SU-DHL-6 (cell line): ENCODE results near the gene IGSF5.

ENCODE experiments used
- H2AFZ ChIP-seq: fragments of 200-600 bp; sonication (generic); 2 replicates; pipeline ENCODE4 v1.6.1; 2014; ENCODE audit warnings: low read depth, mild to moderate bottlenecking, moderate library complexity, mixed read lengths, antibody characterized with exemption, low read length; ENCODE audit not compliant: severe bottlenecking
- H3F3A ChIP-seq: fragments of 200-600 bp; shearing (Covaris generic); 2 replicates; pipeline ENCODE4 v1.6.0; 2016; ENCODE audit warnings: antibody characterized with exemption, mild to moderate bottlenecking; ENCODE audit not compliant: insufficient read depth
- H3K27ac ChIP-seq: fragments of 200-600 bp; sonication (generic); 2 replicates; pipeline ENCODE4 v1.5.1; 2016; ENCODE audit warnings: low read depth, mild to moderate bottlenecking, low read length, moderate library complexity, mixed read lengths
- H3K27me3 ChIP-seq: fragments of 200-600 bp; sonication (generic), shearing (Covaris generic); 2 replicates; pipeline ENCODE4 v1.6.0; 2014; ENCODE audit warnings: mild to moderate bottlenecking, low read length
- H3K36me3 ChIP-seq: fragments of 200-600 bp; sonication (generic); 2 replicates; pipeline ENCODE4 v1.6.1; 2014; ENCODE audit warnings: mild to moderate bottlenecking, low read length, mixed read lengths
- H3K4me2 ChIP-seq: fragments of 300-600, 200-600 bp; shearing (Covaris generic), sonication (generic); 2 replicates; pipeline ENCODE4 v1.6.0; 2014; ENCODE audit warnings: low read length, low read depth, mild to moderate bottlenecking; ENCODE audit not compliant: poor library complexity, severe bottlenecking
- H3K4me3 ChIP-seq: fragments of 200-600 bp; sonication (generic); 2 replicates; pipeline ENCODE4 v1.5.1; 2014; ENCODE audit warnings: antibody characterized with exemption, low read length, mild to moderate bottlenecking, mixed read lengths; ENCODE audit not compliant: insufficient read depth, poor library complexity, severe bottlenecking
- H3K79me2 ChIP-seq: fragments of 200-600 bp; sonication (generic); 2 replicates; pipeline ENCODE4 v1.6.1; 2014; ENCODE audit warnings: mild to moderate bottlenecking, low read length, moderate library complexity; ENCODE audit not compliant: insufficient read depth
- H3K9ac ChIP-seq: fragments of 200-600 bp; sonication (generic); 2 replicates; pipeline ENCODE4 v1.7.0; 2014; ENCODE audit warnings: mild to moderate bottlenecking, low read length
- H3K9me2 ChIP-seq: fragments of 200-600 bp; sonication (generic); replicated peaks from 2 replicates; pipeline ENCODE4 v1.6.1; 2014; ENCODE audit warnings: low read length; ENCODE audit not compliant: insufficient read depth
- H3K9me3 ChIP-seq: fragments of 200-600 bp; sonication (generic); 2 replicates; pipeline ENCODE4 v1.6.1; 2014; ENCODE audit warnings: low read length, mixed read lengths; ENCODE audit not compliant: insufficient read depth
- H4K20me1 ChIP-seq: fragments of 200-600 bp; sonication (generic); 2 replicates; pipeline ENCODE4 v1.6.1; 2014; ENCODE audit warnings: low read depth, mild to moderate bottlenecking, antibody characterized with exemption, low read length, moderate library complexity, mixed read lengths
- EZH2phosphoT487 ChIP-seq: fragments of 200-600 bp; sonication (generic), shearing (Covaris generic); conservative IDR thresholded peaks from 2 replicates; pipeline ENCODE4 v1.6.1; 2018; ENCODE audit warnings: mild to moderate bottlenecking, antibody characterized with exemption, low read length, moderate library complexity, mixed read lengths
- TF ChIP-seq, protein P1 (sequence below): fragments of 200-600 bp; sonication (generic); IDR thresholded peaks from one replicate; pipeline ENCODE4 v1.5.1; 2017; ENCODE audit warnings: antibody characterized with exemption, mild to moderate bottlenecking, low read length, moderate library complexity; ENCODE audit not compliant: insufficient read depth, poor library complexity, severe bottlenecking

Gene IGSF5

DNA sequence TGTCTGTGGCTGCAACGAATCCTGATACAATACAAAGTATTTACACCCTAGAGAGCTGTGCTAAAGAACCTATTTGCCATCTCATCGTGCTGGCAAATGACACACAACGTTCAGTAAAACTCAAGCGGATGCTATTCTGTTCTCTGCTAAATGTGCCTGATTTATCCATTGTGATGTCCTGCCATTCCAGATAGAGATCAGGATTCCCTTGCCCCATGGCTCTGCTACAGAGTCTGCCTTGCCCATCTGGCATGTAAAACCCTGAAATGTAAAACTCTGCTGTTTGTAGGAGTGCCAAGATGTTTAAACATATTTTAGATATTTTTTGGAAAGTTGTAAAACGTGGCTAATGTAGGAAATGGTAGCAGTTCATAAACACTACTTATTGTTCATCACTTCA, 20.0 kb upstream of the IGSF5 start:
- Histone ChIP-seq H3K9ac (no peak overlapping the region), H3K4me3 (no peak overlapping the region), H3K27me3 (no peaks in the 10 kb centered on the region), H3K36me3 (no peaks in the 10 kb centered on the region), H3K4me2 (no peak overlapping the region), H3K9me2 (no peaks in the 10 kb centered on the region), H2AFZ (no peak overlapping the region), H3K9me3 (no peaks in the 10 kb centered on the region), H3F3A (no peaks in the 10 kb centered on the region), H3K79me2 (no peaks in the 10 kb centered on the region), H4K20me1 (no peaks in the 10 kb centered on the region), H3K27ac (no peak overlapping the region)
- TF ChIP-seq, protein P1, sequence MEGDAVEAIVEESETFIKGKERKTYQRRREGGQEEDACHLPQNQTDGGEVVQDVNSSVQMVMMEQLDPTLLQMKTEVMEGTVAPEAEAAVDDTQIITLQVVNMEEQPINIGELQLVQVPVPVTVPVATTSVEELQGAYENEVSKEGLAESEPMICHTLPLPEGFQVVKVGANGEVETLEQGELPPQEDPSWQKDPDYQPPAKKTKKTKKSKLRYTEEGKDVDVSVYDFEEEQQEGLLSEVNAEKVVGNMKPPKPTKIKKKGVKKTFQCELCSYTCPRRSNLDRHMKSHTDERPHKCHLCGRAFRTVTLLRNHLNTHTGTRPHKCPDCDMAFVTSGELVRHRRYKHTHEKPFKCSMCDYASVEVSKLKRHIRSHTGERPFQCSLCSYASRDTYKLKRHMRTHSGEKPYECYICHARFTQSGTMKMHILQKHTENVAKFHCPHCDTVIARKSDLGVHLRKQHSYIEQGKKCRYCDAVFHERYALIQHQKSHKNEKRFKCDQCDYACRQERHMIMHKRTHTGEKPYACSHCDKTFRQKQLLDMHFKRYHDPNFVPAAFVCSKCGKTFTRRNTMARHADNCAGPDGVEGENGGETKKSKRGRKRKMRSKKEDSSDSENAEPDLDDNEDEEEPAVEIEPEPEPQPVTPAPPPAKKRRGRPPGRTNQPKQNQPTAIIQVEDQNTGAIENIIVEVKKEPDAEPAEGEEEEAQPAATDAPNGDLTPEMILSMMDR = no peak
- no peak for TF ChIP-seq EZH2phosphoT487

DNA sequence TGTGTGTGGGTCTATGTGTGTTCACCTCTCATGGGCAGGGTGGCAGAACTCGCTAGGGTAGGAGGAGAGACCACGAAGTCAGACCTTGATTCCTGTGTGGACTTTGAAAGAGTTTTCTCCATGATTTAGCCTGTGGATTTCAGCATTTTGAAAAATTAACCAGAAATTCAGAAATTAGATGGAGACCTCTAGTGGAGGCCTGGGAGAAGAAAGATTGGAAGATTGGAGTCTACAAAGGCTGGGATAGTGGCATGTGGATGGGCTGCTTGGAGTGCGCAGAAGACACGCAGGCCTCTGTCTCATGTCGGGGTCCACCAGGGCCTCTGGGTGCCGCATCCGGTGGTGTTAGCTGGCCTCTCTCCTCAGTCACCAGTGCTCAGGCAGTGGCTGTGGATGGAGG, 18.9 kb upstream of the IGSF5 start:
- H3K79me2 ChIP-seq = no peaks in the 10 kb centered on the region
- TF ChIP-seq EZH2phosphoT487 = no peak
- TF ChIP-seq, protein P1 = no peak
- H4K20me1 ChIP-seq = no peaks in the 10 kb centered on the region
- H3K27me3 ChIP-seq = no peaks in the 10 kb centered on the region
- H3K36me3 ChIP-seq = no peaks in the 10 kb centered on the region
- H3K9ac ChIP-seq = no peak overlapping the region
- no peak overlapping the region for H3K4me2 ChIP-seq
- H2AFZ ChIP-seq = no peak overlapping the region
- no peak overlapping the region for H3K4me3 ChIP-seq
- no peaks in the 10 kb centered on the region for H3F3A ChIP-seq
- H3K27ac ChIP-seq = no peak overlapping the region
- H3K9me2 ChIP-seq = no peaks in the 10 kb centered on the region
- no peaks in the 10 kb centered on the region for H3K9me3 ChIP-seq

DNA sequence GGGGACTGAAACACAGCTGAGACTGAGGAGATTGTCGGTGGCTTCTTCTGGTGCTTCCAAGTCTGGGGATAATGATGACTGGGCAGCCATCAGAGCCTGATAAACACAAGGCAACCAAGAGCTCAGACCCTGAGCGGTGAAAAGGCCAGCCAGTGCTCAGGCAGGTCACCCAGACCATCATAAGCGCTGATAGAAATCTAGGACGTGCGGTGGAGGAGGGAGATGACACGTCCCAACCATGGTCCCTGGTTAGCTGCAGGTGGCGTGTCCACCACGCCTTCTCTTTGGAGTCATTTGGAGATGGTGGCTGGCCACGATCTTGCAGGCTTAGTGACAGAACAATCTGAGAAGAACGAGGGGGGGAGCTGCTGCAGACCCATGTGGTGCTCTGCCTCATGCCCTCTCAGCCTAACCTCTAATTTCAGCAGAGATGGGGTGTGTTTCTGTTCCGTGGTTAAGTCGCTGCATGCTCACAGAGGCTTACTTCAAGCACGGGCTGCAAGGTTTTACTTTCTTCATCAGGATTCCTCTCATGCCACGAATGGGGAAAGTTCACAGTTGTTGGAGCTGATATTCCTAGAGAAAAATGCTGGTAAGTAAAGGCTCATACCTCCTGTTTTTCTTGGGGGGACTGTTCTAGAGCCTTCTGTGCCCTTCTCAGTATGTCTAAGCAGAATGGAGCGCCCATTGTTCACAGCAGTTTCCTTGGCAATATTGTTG, 17.4 kb upstream of the IGSF5 start:
- no peaks in the 10 kb centered on the region for H3K9me2 ChIP-seq
- no peaks in the 10 kb centered on the region for H3F3A ChIP-seq
- H3K27ac ChIP-seq = no peak overlapping the region
- H3K4me2 ChIP-seq = no peak overlapping the region
- no peak overlapping the region for H3K4me3 ChIP-seq
- TF ChIP-seq EZH2phosphoT487 = no peak
- TF ChIP-seq, protein P1 = no peak
- no peak overlapping the region for H2AFZ ChIP-seq
- no peaks in the 10 kb centered on the region for H4K20me1 ChIP-seq
- no peaks in the 10 kb centered on the region for H3K9me3 ChIP-seq
- no peaks in the 10 kb centered on the region for H3K36me3 ChIP-seq
- no peaks in the 10 kb centered on the region for H3K79me2 ChIP-seq
- no peak overlapping the region for H3K9ac ChIP-seq
- H3K27me3 ChIP-seq = no peaks in the 10 kb centered on the region
